ENCODE measurements around the gene SYNE2. TPM values are rescaled to one million over a fixed set of nuclear protein-coding genes. Genes with fewer than 3 reads are reported as not detected.

The SYNE2 gene
- total RNA-seq, 1 donor from 2014 or later = 186 TPM

- no peak for DNase-seq
- H3K4me3 ChIP-seq = no peak overlapping the region
- H3K36me3 ChIP-seq = peaks cover 7% of the 10 kb centered on the region
- no peaks in the 10 kb centered on the region for H3K27me3 ChIP-seq (ENCODE audit: low read depth)
- H3K27ac ChIP-seq (replicated peaks) = no peak overlapping the region
- intact Hi-C loops (cut with micrococcal nuclease) = no loop called here
- H3K9me3 ChIP-seq (replicated peaks) = no peaks in the 10 kb centered on the region
- peaks cover 36% of the 10 kb centered on the region for H3K4me1 ChIP-seq
- no peak for TF ChIP-seq CTCF (IDR thresholded peaks at IDR 0.05; ENCODE audit: borderline replicate concordance)
Measured at GRCh38 chr14:63912286-63912685, 59.5 kb downstream of the SYNE2 start.

GRCh38 chr14:63918411-63918810 lies 65.6 kb downstream of the SYNE2 start:
- H3K9me3 ChIP-seq (replicated peaks) = no peaks in the 10 kb centered on the region
- DNase-seq = no peak
- no peaks in the 10 kb centered on the region for H3K36me3 ChIP-seq
- no peak for TF ChIP-seq CTCF (IDR thresholded peaks at IDR 0.05; ENCODE audit: borderline replicate concordance)
- no peaks in the 10 kb centered on the region for H3K27me3 ChIP-seq (ENCODE audit: low read depth)
- no peak overlapping the region for H3K4me3 ChIP-seq
- H3K4me1 ChIP-seq = peaks cover 15% of the 10 kb centered on the region
- intact Hi-C loops (cut with micrococcal nuclease) = no loop called here
- H3K27ac ChIP-seq (replicated peaks) = no peak overlapping the region

GRCh38 chr14:63922696-63923421 lies 70.1 kb downstream of the SYNE2 start:
- intact Hi-C loops (cut with micrococcal nuclease) = no loop called here
- H3K4me3 ChIP-seq = no peak overlapping the region
- peaks cover 23% of the 10 kb centered on the region for H3K4me1 ChIP-seq
- no peaks in the 10 kb centered on the region for H3K27me3 ChIP-seq (ENCODE audit: low read depth)
- no peak for TF ChIP-seq CTCF (IDR thresholded peaks at IDR 0.05; ENCODE audit: borderline replicate concordance)
- peak overlapping the region; percentile 56 for H3K27ac ChIP-seq (replicated peaks)
- H3K36me3 ChIP-seq = no peaks in the 10 kb centered on the region
- DNase-seq = no peak
- H3K9me3 ChIP-seq (replicated peaks) = peaks cover 9% of the 10 kb centered on the region

- TF ChIP-seq CTCF (IDR thresholded peaks at IDR 0.05; ENCODE audit: borderline replicate concordance) = no peak
- H3K27ac ChIP-seq (replicated peaks) = peak overlapping the region; percentile 56
- intact Hi-C loops (cut with micrococcal nuclease) = no loop called here
- peaks cover 28% of the 10 kb centered on the region for H3K4me1 ChIP-seq
- no peak for DNase-seq
- H3K36me3 ChIP-seq = no peaks in the 10 kb centered on the region
- no peak overlapping the region for H3K4me3 ChIP-seq
- peaks cover 9% of the 10 kb centered on the region for H3K9me3 ChIP-seq (replicated peaks)
- no peaks in the 10 kb centered on the region for H3K27me3 ChIP-seq (ENCODE audit: low read depth)
Measured at GRCh38 chr14:63923422-63923752, 70.6 kb downstream of the SYNE2 start.

- no peak for DNase-seq
Measured at GRCh38 chr14:63924375-63924774, 71.6 kb downstream of the SYNE2 start.

More at GRCh38 chr14:63924375-63924774, 71.6 kb downstream of the SYNE2 start:
- no peaks in the 10 kb centered on the region for H3K36me3 ChIP-seq
- TF ChIP-seq CTCF (IDR thresholded peaks at IDR 0.05; ENCODE audit: borderline replicate concordance) = no peak
- no peaks in the 10 kb centered on the region for H3K27me3 ChIP-seq (ENCODE audit: low read depth)
- H3K4me1 ChIP-seq = peaks cover 33% of the 10 kb centered on the region
- no peak overlapping the region for H3K27ac ChIP-seq (replicated peaks)
- peaks cover 9% of the 10 kb centered on the region for H3K9me3 ChIP-seq (replicated peaks)
- no peak overlapping the region for H3K4me3 ChIP-seq
- intact Hi-C loops (cut with micrococcal nuclease) = no loop called here
